HEK293T (cell line): ENCODE results near the gene PTCH2.

ENCODE experiments used
- CTCF ChIA-PET: fragments of 350-600 bp; formaldehyde crosslinking; extraction: SDS; loops from one replicate; lab custom pipeline; 2021; ENCODE audit warnings: antibody characterized with exemption, inconsistent platforms; lab: Yijun Ruan, JAX
- POLR2A ChIA-PET: fragments of 350-600 bp; formaldehyde crosslinking; extraction: SDS; loops from one replicate; lab custom pipeline; 2020; ENCODE audit warnings: antibody characterized with exemption, inconsistent platforms; lab: Yijun Ruan, JAX
- DNase-seq: peaks from one replicate; pipeline ENCODE4 v3.0.0; 2012; ENCODE audit warnings: mixed read lengths; ENCODE audit errors: extremely low spot score
- ARNT ChIP-seq: fragments of 450-650 bp; IDR thresholded peaks from 2 replicates; pipeline ENCODE4 v1.6.1; 2017; ENCODE audit warnings: mild to moderate bottlenecking
- BHLHE40 ChIP-seq: fragments of 450-650 bp; IDR thresholded peaks from 2 replicates; pipeline ENCODE4 v1.6.1; 2016; ENCODE audit warnings: mild to moderate bottlenecking, moderate library complexity, borderline replicate concordance
- CTBP1 ChIP-seq: fragments of 450-650 bp; IDR thresholded peaks from 2 replicates; pipeline ENCODE4 v1.6.1; 2016; ENCODE audit warnings: borderline replicate concordance
- ELF4 ChIP-seq: fragments of 450-650 bp; IDR thresholded peaks from 2 replicates; pipeline ENCODE4 v1.6.1; 2017; ENCODE audit warnings: antibody characterized with exemption
- FOXA1 ChIP-seq: fragments of 450-650 bp; IDR thresholded peaks from 2 replicates; pipeline ENCODE4 v1.6.1; 2016; ENCODE audit warnings: mild to moderate bottlenecking
- FOXK2 ChIP-seq: fragments of 450-650 bp; IDR thresholded peaks from 2 replicates; pipeline ENCODE4 v1.6.1; 2016; ENCODE audit warnings: mild to moderate bottlenecking
- FOXM1 ChIP-seq: fragments of 450-650 bp; IDR thresholded peaks from 2 replicates; pipeline ENCODE4 v1.6.1; 2017; ENCODE audit warnings: mild to moderate bottlenecking, borderline replicate concordance
- HDGF ChIP-seq: fragments of 450-650 bp; IDR thresholded peaks from 2 replicates; pipeline ENCODE4 v1.6.1; 2017; ENCODE audit warnings: antibody characterized with exemption, borderline replicate concordance
- L3MBTL2 ChIP-seq: fragments of 450-650 bp; conservative IDR thresholded peaks from 2 replicates; pipeline ENCODE4 v1.6.1; 2016; ENCODE audit warnings: mild to moderate bottlenecking
- LEF1 ChIP-seq: fragments of 450-650 bp; IDR thresholded peaks from 2 replicates; pipeline ENCODE4 v1.6.1; 2017; ENCODE audit warnings: mild to moderate bottlenecking, borderline replicate concordance
- NFRKB ChIP-seq: fragments of 450-650 bp; IDR thresholded peaks from 2 replicates; pipeline ENCODE4 v1.6.1; 2016; ENCODE audit warnings: mild to moderate bottlenecking, moderate library complexity
- PKNOX1 ChIP-seq: fragments of 450-650 bp; IDR thresholded peaks from 2 replicates; pipeline ENCODE4 v1.6.1; 2016
- SP1 ChIP-seq: fragments of 450-650 bp; IDR thresholded peaks from 2 replicates; pipeline ENCODE4 v1.6.1; 2017
- SUZ12 ChIP-seq: fragments of 450-650 bp; IDR thresholded peaks from 2 replicates; pipeline ENCODE4 v1.6.1; 2016; ENCODE audit warnings: mild to moderate bottlenecking
- TARDBP ChIP-seq: fragments of 450-650 bp; IDR thresholded peaks from 2 replicates; pipeline ENCODE4 v1.6.1; 2016
- ZNF384 ChIP-seq: fragments of 450-650 bp; IDR thresholded peaks from 2 replicates; pipeline ENCODE4 v1.6.1; 2016

The PTCH2 gene

DNA sequence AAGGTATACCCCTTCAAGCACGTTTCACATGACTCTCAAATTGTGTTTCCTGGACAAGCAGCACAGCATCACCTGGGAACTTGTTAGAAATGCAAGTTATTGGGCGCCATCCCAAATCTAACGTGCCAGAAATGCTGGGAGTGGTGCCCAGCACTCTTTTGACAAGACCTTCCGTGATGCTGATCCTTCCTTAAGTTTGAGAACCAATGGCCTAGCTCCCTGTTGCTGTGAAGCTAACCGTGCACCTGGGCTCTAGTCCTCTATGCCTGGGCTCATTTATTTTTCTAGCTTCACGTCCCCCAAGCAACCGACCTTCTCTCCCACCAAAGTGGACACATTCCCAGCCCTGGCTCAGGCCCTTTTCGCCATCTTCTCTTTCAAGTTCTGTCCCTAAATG is 59.4 kb downstream of the PTCH2 start:
- TF ChIP-seq L3MBTL2, result no peak
- no peak for TF ChIP-seq ZNF384
- no peak for TF ChIP-seq TARDBP
- TF ChIP-seq SP1, result no peak
- TF ChIP-seq ARNT, result no peak
- no peak for TF ChIP-seq ELF4
- TF ChIP-seq LEF1, result no peak
- TF ChIP-seq SUZ12, result no peak
- TF ChIP-seq FOXK2, result no peak
- no peak for TF ChIP-seq FOXA1
- no peak for TF ChIP-seq FOXM1
- no peak for TF ChIP-seq HDGF
- no peak for TF ChIP-seq PKNOX1
- TF ChIP-seq CTBP1, result no peak
- no peak for TF ChIP-seq BHLHE40
- no peak for TF ChIP-seq NFRKB
- POLR2A ChIA-PET, result interaction anchor here (1.3 to 6.3 kb wide), 5 partner anchors 8 to 228 kb away, joined by 3 to 52 read pairs (median 7); partner anchors contain the start of genes HECTD3, RNU5D-1, RPS8 and UROD
- CTCF ChIA-PET, result no interaction called here
- DNase-seq, result no peak

DNA sequence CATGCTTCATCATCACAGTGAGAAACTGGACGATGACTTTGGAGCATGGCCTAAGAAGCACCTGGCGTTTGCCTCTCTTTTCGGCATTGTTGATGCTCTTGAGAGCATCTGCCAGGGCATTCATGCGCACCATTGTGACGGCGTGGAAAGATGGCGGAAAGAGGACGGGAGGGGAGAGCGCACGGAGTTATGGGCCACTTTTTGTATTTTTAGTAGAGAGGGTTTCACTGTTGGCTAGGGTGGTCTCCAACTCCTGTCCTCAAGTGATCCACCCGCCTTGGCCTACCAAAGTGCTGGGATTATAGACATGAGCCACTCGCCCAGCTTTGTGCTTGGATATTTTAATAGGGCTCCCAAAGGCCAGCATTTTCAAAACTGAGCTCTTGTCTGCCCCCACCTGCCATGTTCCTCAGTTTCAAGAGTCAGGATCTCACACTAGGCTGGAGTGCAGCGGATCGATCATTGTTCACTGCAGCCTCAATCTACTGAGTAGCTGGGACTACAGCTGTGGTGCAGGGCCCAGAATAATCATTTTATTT is 62.4 kb downstream of the PTCH2 start:
- 0 out of 2 replicates have a peak, but pooled peaks have one; percentile 12 for TF ChIP-seq ELF4
- no peak for TF ChIP-seq PKNOX1
- ChIA-PET CTCF (interaction anchor here (0.6 to 1.0 kb wide), 4 partner anchors 9 to 54 kb away, joined by 3 read pairs; no protein-coding TSS in a partner anchor), POLR2A (interaction anchor here (1.0 to 5.4 kb wide), 14 partner anchors 9 to 231 kb away, joined by 3 to 20 read pairs (median 6); partner anchors contain the start of genes DYNLT4, HECTD3, PLK3 and RNU5D-1)
- DNase-seq, result no peak

GRCh38 chr1:44778705-44779576 is 64.1 kb downstream of the PTCH2 start:
- TF ChIP-seq SP1 (no peak), ZNF384 (no peak), LEF1 (no peak), ELF4 (no peak), ARNT (no peak), FOXM1 (no peak), TARDBP (no peak), NFRKB (no peak)
- no peak for DNase-seq
- POLR2A ChIA-PET, result interaction anchor here (1.6 to 2.4 kb wide), 3 partner anchors 9 to 40 kb away, joined by 4 to 10 read pairs (median 6); partner anchors contain the start of gene DYNLT4
- CTCF ChIA-PET, result no interaction called here

DNA sequence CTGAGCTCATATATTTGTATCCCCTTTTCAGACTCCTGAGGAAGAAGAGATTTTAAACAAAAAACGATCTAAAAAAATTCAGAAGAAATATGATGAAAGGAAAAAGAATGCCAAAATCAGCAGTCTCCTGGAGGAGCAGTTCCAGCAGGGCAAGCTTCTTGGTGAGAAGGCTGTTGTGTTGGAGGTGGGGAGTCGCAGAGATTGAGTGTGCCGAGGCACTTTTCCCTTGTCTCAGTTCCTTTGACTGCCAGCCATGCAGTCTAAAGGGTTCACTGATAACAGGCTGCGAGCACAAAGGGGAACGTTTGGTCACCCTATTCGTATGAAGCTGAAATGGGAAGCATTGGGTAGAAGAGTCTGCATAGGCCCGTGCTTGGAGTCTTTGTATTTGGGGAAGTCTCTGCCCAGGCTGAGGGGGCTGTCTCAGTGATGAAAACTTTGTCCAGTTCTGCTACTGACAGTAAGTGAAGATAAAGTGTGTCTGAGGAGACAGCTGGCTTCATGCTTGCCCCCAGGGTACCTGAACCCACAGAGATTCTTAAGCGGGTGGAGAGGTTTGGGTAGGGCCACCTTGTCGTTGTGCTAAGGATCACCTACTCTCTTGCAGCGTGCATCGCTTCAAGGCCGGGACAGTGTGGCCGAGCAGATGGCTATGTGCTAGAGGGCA is 65.0 kb downstream of the PTCH2 start:
- CTCF ChIA-PET, result interaction anchor here (0.6 kb wide), 1 partner anchor 9 kb away, joined by 3 read pairs; no protein-coding TSS in a partner anchor
- DNase-seq, result no peak
- TF ChIP-seq NFRKB, result no peak
- TF ChIP-seq FOXK2, result no peak
- no peak for TF ChIP-seq TARDBP
- no peak for TF ChIP-seq LEF1
- no peak for TF ChIP-seq SUZ12
- TF ChIP-seq SP1, result no peak
- no peak for TF ChIP-seq FOXA1
- no peak for TF ChIP-seq HDGF
- TF ChIP-seq CTBP1, result no peak
- TF ChIP-seq ZNF384, result no peak
- TF ChIP-seq PKNOX1, result no peak
- TF ChIP-seq BHLHE40, result no peak
- TF ChIP-seq FOXM1, result no peak
- TF ChIP-seq ELF4, result no peak
- no peak for TF ChIP-seq L3MBTL2
- TF ChIP-seq ARNT, result no peak
- POLR2A ChIA-PET, result interaction anchor here (1.0 to 1.6 kb wide), 7 partner anchors 7 to 56 kb away, joined by 3 to 4 read pairs (median 4); no protein-coding TSS in a partner anchor

- POLR2A ChIA-PET, result interaction anchor here (1.0 to 1.6 kb wide), 7 partner anchors 8 to 56 kb away, joined by 3 to 4 read pairs (median 4); no protein-coding TSS in a partner anchor
- no peak for DNase-seq
- CTCF ChIA-PET, result interaction anchor here (0.6 kb wide), 1 partner anchor 9 kb away, joined by 3 read pairs; no protein-coding TSS in a partner anchor
- TF ChIP-seq ZNF384 (no peak), FOXM1 (no peak), L3MBTL2 (no peak), FOXA1 (no peak), CTBP1 (no peak), PKNOX1 (no peak), TARDBP (no peak), ARNT (no peak), HDGF (no peak), FOXK2 (no peak), SP1 (no peak), NFRKB (no peak), SUZ12 (no peak), BHLHE40 (no peak), LEF1 (no peak)
These were observed 65.5 kb downstream of the PTCH2 start for GRCh38 chr1:44777547-44777946.
